H9 (cell line): ENCODE results near the gene UROS. TPM values are rescaled to one million over a fixed set of nuclear protein-coding genes. Genes with fewer than 3 reads are reported as not detected.

Experiments
- DNase-seq: peaks from one replicate; pipeline ENCODE4 v3.0.0-alpha.2; 2017
- H2AFZ ChIP-seq: one replicate; pipeline ENCODE4 v1.6.1; 2013; ENCODE audit warnings: mild to moderate bottlenecking, low read length, control low read depth, moderate library complexity
- H2AK5ac ChIP-seq: 2 replicates; pipeline ENCODE4 v1.6.1; 2013; ENCODE audit warnings: low read length, control low read depth, mixed read lengths; ENCODE audit not compliant: insufficient read length
- H2BK120ac ChIP-seq: one replicate; pipeline ENCODE4 v1.6.1; 2013; ENCODE audit warnings: low read depth, mild to moderate bottlenecking, low read length, control low read depth, inconsistent platforms; ENCODE audit not compliant: poor library complexity, severe bottlenecking
- H2BK12ac ChIP-seq: 2 replicates; pipeline ENCODE4 v1.6.1; 2013; ENCODE audit warnings: low read length, control low read depth, mixed read lengths, low read depth; ENCODE audit not compliant: insufficient read length
- H2BK15ac ChIP-seq: 2 replicates; pipeline ENCODE4 v1.6.1; 2013; ENCODE audit warnings: low read depth, low read length, control low read depth
- H2BK20ac ChIP-seq: one replicate; pipeline ENCODE4 v1.6.1; 2013; ENCODE audit warnings: low read depth, mild to moderate bottlenecking, low read length, control low read depth, inconsistent platforms; ENCODE audit not compliant: poor library complexity, severe bottlenecking
- H2BK5ac ChIP-seq: 2 replicates; pipeline ENCODE4 v1.6.1; 2013; ENCODE audit warnings: low read length, control low read depth, mixed read lengths; ENCODE audit not compliant: insufficient read length
- H3K14ac ChIP-seq: 2 replicates; pipeline ENCODE4 v1.6.1; 2013; ENCODE audit warnings: low read length, control low read depth; ENCODE audit not compliant: insufficient read depth
- H3K18ac ChIP-seq: 2 replicates; pipeline ENCODE4 v1.6.1; 2013; ENCODE audit warnings: low read depth, mild to moderate bottlenecking, mixed read lengths, low read length, control low read depth; ENCODE audit not compliant: insufficient read length
- H3K23ac ChIP-seq: 2 replicates; pipeline ENCODE4 v1.6.1; 2013; ENCODE audit warnings: low read length, control low read depth, mixed read lengths, low read depth; ENCODE audit not compliant: insufficient read length
- H3K23me2 ChIP-seq: 2 replicates; pipeline ENCODE4 v1.6.1; 2013; ENCODE audit warnings: low read depth, mild to moderate bottlenecking, mixed read lengths, low read length, control low read depth; ENCODE audit not compliant: insufficient read length, poor library complexity, severe bottlenecking
- H3K27ac ChIP-seq: 2 replicates; pipeline ENCODE4 v1.5.1; 2013; ENCODE audit warnings: low read length, control low read depth, mixed read lengths, low read depth; ENCODE audit not compliant: insufficient read length
- H3K27me3 ChIP-seq: 2 replicates; pipeline ENCODE4 v1.6.1; 2013; ENCODE audit warnings: low read length, control low read depth, inconsistent platforms; ENCODE audit not compliant: insufficient read depth
- H3K4ac ChIP-seq: 2 replicates; pipeline ENCODE4 v1.6.1; 2013; ENCODE audit warnings: low read depth, mild to moderate bottlenecking, control low read depth, inconsistent platforms, low read length, moderate library complexity
- H3K4me1 ChIP-seq: 2 replicates; pipeline ENCODE4 v1.6.1; 2013; ENCODE audit warnings: low read length, control low read depth, inconsistent platforms; ENCODE audit not compliant: insufficient read depth
- H3K4me2 ChIP-seq: 2 replicates; pipeline ENCODE4 v1.6.1; 2013; ENCODE audit warnings: low read length, control low read depth, mixed read lengths; ENCODE audit not compliant: insufficient read length, insufficient read depth
- H3K56ac ChIP-seq: 2 replicates; pipeline ENCODE4 v1.6.1; 2013; ENCODE audit warnings: low read depth, mild to moderate bottlenecking, mixed read lengths, low read length, control low read depth; ENCODE audit not compliant: insufficient read length
- H3K79me1 ChIP-seq: 2 replicates; pipeline ENCODE4 v1.6.1; 2013; ENCODE audit warnings: low read depth, mild to moderate bottlenecking, moderate library complexity, low read length, control low read depth, inconsistent platforms; ENCODE audit not compliant: insufficient read depth, poor library complexity, severe bottlenecking
- H3K79me2 ChIP-seq: 2 replicates; pipeline ENCODE4 v1.6.1; 2013; ENCODE audit warnings: low read length, control low read depth, inconsistent platforms; ENCODE audit not compliant: insufficient read depth
- H3K9ac ChIP-seq: 2 replicates; pipeline ENCODE4 v1.6.1; 2013; ENCODE audit warnings: low read length, control low read depth, mixed read lengths; ENCODE audit not compliant: insufficient read length; ENCODE audit errors: extremely low read depth
- H3K9me3 ChIP-seq: one replicate; pipeline ENCODE4 v1.6.1; 2013; ENCODE audit warnings: low read depth, low read length, inconsistent platforms; ENCODE audit not compliant: control insufficient read depth
- H3T11ph ChIP-seq: one replicate; pipeline ENCODE4 v1.6.1; 2013; ENCODE audit warnings: mild to moderate bottlenecking, low read length, control low read depth, inconsistent platforms
- H4K20me1 ChIP-seq: one replicate; pipeline ENCODE4 v1.6.1; 2013; ENCODE audit not compliant: control insufficient read depth, insufficient read length, insufficient read depth
- H4K5ac ChIP-seq: 2 replicates; pipeline ENCODE4 v1.6.1; 2013; ENCODE audit warnings: low read depth, mild to moderate bottlenecking, mixed read lengths, low read length, control low read depth; ENCODE audit not compliant: insufficient read length
- H4K8ac ChIP-seq: replicated peaks from 2 replicates; pipeline ENCODE4 v1.6.1; 2013; ENCODE audit warnings: low read length, control low read depth, mixed read lengths, low read depth; ENCODE audit not compliant: insufficient read length
- H4K91ac ChIP-seq: 2 replicates; pipeline ENCODE4 v1.6.1; 2013; ENCODE audit warnings: low read depth, mild to moderate bottlenecking, moderate library complexity, mixed read lengths, low read length, control low read depth; ENCODE audit not compliant: insufficient read length
- H3K27ac Mint-ChIP-seq, 3 experiments: 2 replicates in 2 of 3; 3 replicates in 1 of 3; pipeline ENCODE4 v1.8.0; 2020 to 2021; ENCODE audit warnings: mixed read lengths in 3 of 3, mild to moderate bottlenecking in 1 of 3, moderate library complexity in 1 of 3
- H3K27me3 Mint-ChIP-seq: 2 replicates; pipeline ENCODE4 v1.8.0; 2021; ENCODE audit warnings: low read depth, mild to moderate bottlenecking, moderate library complexity, mixed read lengths
- H3K36me3 Mint-ChIP-seq, 3 experiments: 2 replicates in 2 of 3; 3 replicates in 1 of 3; pipeline ENCODE4 v1.8.0; 2020 to 2021; ENCODE audit warnings: low read depth in 3 of 3, mixed read lengths in 3 of 3; ENCODE audit not compliant: insufficient read depth in 1 of 3
- H3K4me1 Mint-ChIP-seq, 2 experiments: 2 replicates each; pipeline ENCODE4 v1.8.0; 2020; ENCODE audit warnings: mixed read lengths in 2 of 2
- H3K4me3 Mint-ChIP-seq, 2 experiments: 2 replicates in 1 of 2; 3 replicates in 1 of 2; pipeline ENCODE4 v1.8.0; 2020 to 2021; ENCODE audit warnings: mild to moderate bottlenecking in 2 of 2, mixed read lengths in 2 of 2, moderate library complexity in 1 of 2
- H3K9me3 Mint-ChIP-seq, 2 experiments: 2 replicates in 1 of 2; 3 replicates in 1 of 2; pipeline ENCODE4 v1.8.0; 2020; ENCODE audit warnings: mild to moderate bottlenecking in 2 of 2, mixed read lengths in 2 of 2, moderate library complexity in 1 of 2
- CTCF ChIP-seq: fragments of 200-600 bp; sonication (generic); conservative IDR thresholded peaks from 3 replicates; pipeline ENCODE4 v1.8.0; 2021; ENCODE audit warnings: antibody characterized with exemption, mild to moderate bottlenecking
- WGBS: extraction: QIAGEN DNeasy Blood & Tissue Kit; methylation state at CpG from one replicate; pipeline ENCODE4 v1.1.7; 2013; ENCODE audit warnings: missing lambda C conversion rate, low lambda C conversion rate, mixed read lengths; ENCODE audit not compliant: insufficient read length; ENCODE audit errors: extremely low coverage; 5-methylcytosine and 5-hydroxymethylcytosine counted together
- total RNA-seq: library from RNA; stranded (reverse); gene quantifications from 2 replicates; pipeline ENCODE4 v1.2.1, GENCODE V29; 2021

UROS gene
- total RNA-seq, 1 experiment from 2014 or later, result 42.3 TPM

- H3K27ac Mint-ChIP-seq, result no peak overlapping the region; a peak in 1 of 7 replicates
- Histone ChIP-seq H4K20me1 (no peaks in the 10 kb centered on the region), H3K56ac (no peak overlapping the region), H2BK5ac (no peak overlapping the region), H2BK15ac (no peak overlapping the region), H2AFZ (no peak overlapping the region), H3K23me2 (no peaks in the 10 kb centered on the region), H3K27me3 (no peaks in the 10 kb centered on the region), H3K27ac (no peak overlapping the region), H3K14ac (no peak overlapping the region), H3K4me1 (no peaks in the 10 kb centered on the region), H3K18ac (no peak overlapping the region), H3K79me1 (no peaks in the 10 kb centered on the region), H2BK12ac (no peak overlapping the region), H2BK20ac (no peak overlapping the region), H3K4ac (no peak overlapping the region), H3K9me3 (no peaks in the 10 kb centered on the region), H2AK5ac (no peak overlapping the region), H2BK120ac (no peak overlapping the region), H3T11ph (no peak overlapping the region), H4K8ac (no peak overlapping the region), H3K4me2 (no peak overlapping the region), H3K23ac (no peak overlapping the region), H3K79me2 (no peaks in the 10 kb centered on the region), H3K9ac (no peak overlapping the region), H4K5ac (no peak overlapping the region), H4K91ac (no peak overlapping the region)
- DNase-seq, result no peak
- no peak overlapping the region for H3K4me3 Mint-ChIP-seq
- no CpG with 5 or more reads among the region's 5 CpGs for WGBS
- peaks cover under 1 to 7% of the 10 kb centered on the region in 2 experiments; a peak in 3 of 4 replicates for H3K4me1 Mint-ChIP-seq
- no peak for TF ChIP-seq CTCF
- no peaks in the 10 kb centered on the region for H3K9me3 Mint-ChIP-seq
- H3K27me3 Mint-ChIP-seq, result no peaks in the 10 kb centered on the region
- peaks cover 32 to 80% (median 74%) of the 10 kb centered on the region in 3 experiments; a peak in 6 of 7 replicates for H3K36me3 Mint-ChIP-seq
These were observed 66.9 kb downstream of the UROS start for GRCh38 chr10:125756196-125756595.
